ENCODE data around the gene PPFIA4.

The PPFIA4 gene

GRCh38 chr1:203085528-203086406 is 59.5 kb downstream of the PPFIA4 start, which contains the start of gene MYOG:
Gene MYOG (minus strand): TSS chr1:203086012. CDS start chr1:203085961, 51 bp downstream.
- DNase-seq = no peak

DNA sequence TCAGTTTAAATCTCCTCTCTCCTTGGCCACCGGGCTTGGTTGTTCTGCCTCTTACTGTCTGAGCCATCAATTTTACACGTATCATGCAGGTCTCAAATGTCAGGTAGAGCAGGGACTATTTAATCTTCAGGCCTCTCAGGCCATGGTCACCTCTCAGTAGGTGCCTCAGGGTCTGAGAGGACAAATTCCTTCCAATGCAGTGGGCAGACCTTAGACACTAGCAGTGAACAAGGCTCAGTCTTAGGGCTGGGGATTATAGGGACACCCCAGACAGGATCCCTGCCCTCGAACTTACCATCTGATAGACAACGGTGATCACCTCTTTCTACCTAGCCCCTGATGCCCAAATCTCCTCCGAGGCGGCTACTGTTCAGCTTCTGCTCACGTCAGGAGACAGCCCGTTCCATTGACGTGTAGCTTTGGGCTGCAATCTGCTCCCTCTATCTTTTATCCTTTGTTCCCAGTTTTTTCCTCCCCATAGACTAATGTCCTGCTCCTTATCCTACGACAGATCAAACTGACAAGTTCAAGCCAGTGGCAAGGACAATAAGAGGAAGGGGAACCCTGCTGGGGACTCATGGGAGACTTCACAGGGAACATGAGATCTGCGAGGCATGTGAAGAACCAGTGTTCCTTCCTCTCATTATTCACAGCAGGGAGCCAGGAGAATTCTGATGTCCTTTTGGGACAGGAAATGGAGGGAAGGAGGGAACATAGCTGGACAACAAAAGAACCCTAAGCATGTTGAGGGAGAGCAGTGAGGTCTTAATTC is 60.9 kb downstream of the PPFIA4 start:
- no peak for DNase-seq

- DNase-seq = no peak
These were observed 62.1 kb downstream of the PPFIA4 start for GRCh38 chr1:203088441-203088840.

- DNase-seq = no peak
These were observed 62.8 kb downstream of the PPFIA4 start for GRCh38 chr1:203089001-203089650.

DNA sequence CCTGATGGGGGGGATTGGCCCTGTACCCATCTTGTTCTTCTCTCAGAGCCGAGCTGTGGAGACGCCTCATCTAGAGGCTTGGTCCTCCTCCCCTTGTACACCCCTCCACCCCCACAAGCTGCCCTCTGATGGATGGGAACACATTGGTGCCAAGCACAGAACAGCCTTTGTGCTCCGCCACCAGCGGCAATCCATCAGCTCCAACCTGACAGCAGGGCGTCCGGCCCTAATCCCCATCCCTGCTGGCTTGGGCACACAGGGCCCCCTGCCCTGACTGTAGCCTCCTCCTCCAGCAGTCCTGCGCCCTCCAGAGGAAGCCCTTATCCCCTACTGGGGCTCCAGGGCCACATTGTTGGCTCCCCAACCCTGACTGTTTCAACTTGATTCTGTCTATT is 63.4 kb downstream of the PPFIA4 start:
- no peak for DNase-seq

- DNase-seq = no peak
These were observed 64.3 kb downstream of the PPFIA4 start for GRCh38 chr1:203090421-203091198.

DNA sequence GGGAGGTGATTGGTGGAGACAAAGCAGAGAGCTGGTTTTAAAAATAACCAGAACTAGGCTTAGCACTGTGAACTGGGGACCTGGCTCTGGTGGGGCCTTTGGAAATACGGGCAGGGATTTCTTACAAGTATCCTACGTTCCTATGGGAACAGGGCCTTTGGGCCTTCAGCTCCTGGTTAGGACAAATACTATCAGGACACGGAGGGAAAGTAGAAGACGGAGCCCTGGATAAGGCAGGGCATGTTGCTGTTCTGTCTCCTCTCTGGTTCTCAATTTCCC is 64.8 kb downstream of the PPFIA4 start:
- no peak for DNase-seq

DNA sequence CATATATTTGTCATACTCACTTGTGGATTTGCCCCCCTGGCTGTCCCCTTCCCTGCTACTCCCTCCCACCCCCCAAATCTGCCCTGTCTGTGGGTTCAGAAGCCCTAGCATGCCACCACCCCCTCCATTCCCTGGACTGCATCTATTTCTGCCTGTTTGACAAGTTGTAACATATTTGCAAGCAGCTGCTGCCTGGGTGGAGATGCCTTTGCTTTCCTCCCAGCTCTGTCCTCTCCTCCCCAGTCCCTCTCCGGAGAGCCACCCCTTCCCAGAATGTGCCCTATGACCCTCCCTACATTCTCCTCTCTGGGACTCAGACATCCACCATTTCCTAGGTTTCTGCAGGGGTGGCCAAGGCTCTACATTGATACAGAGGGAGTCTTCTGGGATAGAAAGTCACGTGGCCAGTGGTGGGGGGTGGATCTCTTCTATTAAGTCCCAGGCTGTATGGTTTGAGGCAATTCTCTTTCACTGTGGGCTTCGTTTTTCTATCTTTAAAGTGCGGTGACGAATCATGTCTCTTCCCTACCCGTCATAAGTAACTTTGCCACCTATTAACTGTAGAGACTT is 65.6 kb downstream of the PPFIA4 start:
- no peak for DNase-seq

GRCh38 chr1:203093754-203094410 is 67.6 kb downstream of the PPFIA4 start:
- no peak for DNase-seq

- DNase-seq = no peak
These were observed 68.9 kb downstream of the PPFIA4 start for GRCh38 chr1:203095061-203095690.

- no peak for DNase-seq
These were observed 70.3 kb downstream of the PPFIA4 start for GRCh38 chr1:203096566-203096965.

DNA sequence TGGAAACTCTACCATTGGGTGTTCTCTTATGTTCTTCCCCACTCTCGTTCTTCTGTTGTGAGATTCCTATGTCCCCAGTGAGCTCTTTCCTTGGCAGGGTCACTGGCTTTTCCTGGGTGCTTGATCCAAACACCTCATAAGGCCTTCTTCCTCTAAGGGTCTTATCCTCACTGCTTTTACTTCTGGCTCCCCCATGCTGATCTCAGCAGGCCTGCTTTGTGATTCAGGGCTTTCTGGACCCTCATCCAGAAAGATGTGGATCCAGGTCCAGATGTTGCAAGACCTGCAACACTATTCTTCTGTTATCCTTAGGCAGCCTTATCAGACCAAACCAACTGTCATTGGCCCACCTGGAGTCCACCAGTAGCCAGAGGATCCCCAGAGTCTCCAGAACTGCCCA is 70.7 kb downstream of the PPFIA4 start:
- no peak for DNase-seq

GRCh38 chr1:203098445-203098844 is 72.2 kb downstream of the PPFIA4 start:
- DNase-seq = no peak

GRCh38 chr1:203098914-203099520 is 72.7 kb downstream of the PPFIA4 start:
- no peak for DNase-seq

- DNase-seq = no peak
These were observed 73.7 kb downstream of the PPFIA4 start for GRCh38 chr1:203099805-203100515.

DNA sequence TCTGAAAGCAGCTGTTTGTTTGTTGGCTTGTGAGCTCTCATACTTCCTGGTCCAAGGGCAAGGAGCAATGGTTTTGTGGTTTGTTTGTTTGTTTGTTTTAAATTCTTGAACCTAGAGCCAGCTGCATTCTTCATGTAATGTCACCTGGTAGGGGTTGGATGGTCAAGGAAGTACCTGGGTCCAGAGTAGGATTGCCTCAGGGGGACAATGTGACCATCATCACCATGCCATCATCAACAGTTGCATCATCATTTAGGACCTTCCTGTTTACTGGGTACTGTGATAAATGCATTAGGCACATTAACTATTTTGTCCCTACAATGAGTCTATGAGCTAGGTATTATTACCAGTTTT is 74.2 kb downstream of the PPFIA4 start:
- DNase-seq = no peak

DNA sequence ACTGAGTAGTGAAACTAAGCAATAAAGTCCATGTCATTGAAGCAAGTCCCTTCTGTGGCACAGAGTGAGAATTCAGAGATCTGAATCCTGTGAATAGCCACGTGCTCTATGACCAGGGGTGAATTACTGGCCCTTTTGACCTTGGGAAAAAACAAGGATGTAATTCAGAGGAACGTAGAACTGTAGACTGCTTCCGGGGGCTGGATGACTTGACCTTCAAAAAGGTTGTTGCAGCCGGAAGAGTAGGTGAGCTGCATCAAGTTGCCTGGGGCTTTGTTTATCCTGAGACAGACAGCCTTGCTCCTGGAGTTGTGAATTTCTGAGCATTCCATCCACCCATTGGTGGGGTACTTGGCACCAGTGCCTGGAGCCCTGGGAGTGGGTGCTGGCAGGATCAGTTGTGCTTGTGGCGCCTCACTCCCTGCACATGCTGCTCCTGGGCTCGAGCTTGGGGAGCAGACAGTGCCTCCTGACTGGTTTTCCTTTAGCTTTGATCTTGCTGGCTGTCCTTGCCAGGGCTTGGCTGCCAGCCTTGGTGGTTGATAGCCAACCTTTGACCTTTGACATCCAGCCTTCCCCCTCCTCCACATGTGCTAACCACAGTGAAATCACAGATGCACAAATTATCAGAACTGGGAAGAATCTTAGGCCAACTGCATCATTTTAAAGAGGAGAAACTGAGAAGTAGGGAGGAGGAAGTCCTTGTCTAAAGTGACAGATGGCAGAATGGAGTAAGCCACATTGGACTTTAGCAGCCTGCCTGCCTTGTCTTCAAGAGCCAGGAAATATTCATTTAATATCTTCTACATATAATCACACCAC is 75.7 kb downstream of the PPFIA4 start:
- DNase-seq = no peak

- DNase-seq = no peak
These were observed 76.9 kb downstream of the PPFIA4 start for GRCh38 chr1:203103216-203103615.

GRCh38 chr1:203103829-203104495 is 77.7 kb downstream of the PPFIA4 start:
- DNase-seq = no peak

All from T-helper 9 cell (primary cell).